K562 (cell line): ENCODE results near the gene SHISAL2A. TPM values are rescaled to one million over a fixed set of nuclear protein-coding genes. Genes with fewer than 3 reads are reported as not detected.

Experiments used
- ATF1 ChIP-seq, 2 experiments: fragments of 450-650 bp in 1 of 2; IDR thresholded peaks; 2 replicates each; pipeline ENCODE4 v1.6.1; 2016; ENCODE audit warnings: missing compliant biosample characterization in 1 of 2, missing genetic modification characterization in 1 of 2
- CBFA2T2 ChIP-seq: fragments of 450-650 bp; conservative IDR thresholded peaks from 2 replicates; pipeline ENCODE4 v1.6.1; 2017; ENCODE audit warnings: mild to moderate bottlenecking
- CHD4 ChIP-seq: fragments of 200-600 bp; sonication (generic); IDR thresholded peaks from 3 replicates; pipeline ENCODE4 v1.6.1; 2012; ENCODE audit warnings: low read depth, mild to moderate bottlenecking, mixed read lengths, low read length, inconsistent platforms; ENCODE audit not compliant: insufficient read depth, insufficient replicate concordance, poor library complexity, severe bottlenecking
- CREB3L1 ChIP-seq: fragments of 450-650 bp; IDR thresholded peaks from 2 replicates; pipeline ENCODE4 v1.6.1; 2014; ENCODE audit warnings: low read depth, mild to moderate bottlenecking, moderate library complexity, borderline replicate concordance
- DMBX1 ChIP-seq: fragments of 250-450 bp; sonication (Bioruptor Pico); IDR thresholded peaks from 2 replicates; pipeline ENCODE4 v1.8.0; 2022; ENCODE audit warnings: inconsistent platforms, mild to moderate bottlenecking, moderate library complexity, borderline replicate concordance
- MBD2 ChIP-seq: sonication (generic); IDR thresholded peaks from 2 replicates; pipeline ENCODE4 v1.6.1; 2016; ENCODE audit warnings: low read depth, borderline replicate concordance
- RBFOX2 ChIP-seq: fragments of 200-400 bp; formaldehyde crosslinking; IDR thresholded peaks from 2 replicates; pipeline ENCODE4 v1.6.1; 2017; ENCODE audit warnings: low read depth, mild to moderate bottlenecking, low read length, moderate library complexity
- RBM25 ChIP-seq: fragments of 200-400 bp; formaldehyde crosslinking; IDR thresholded peaks from 2 replicates; pipeline ENCODE4 v1.6.1; 2018; ENCODE audit warnings: low read length, low read depth, moderate library complexity; ENCODE audit not compliant: severe bottlenecking
- RNF2 ChIP-seq: sonication (generic); IDR thresholded peaks from 2 replicates; pipeline ENCODE4 v1.6.1; 2016
- VEZF1 ChIP-seq: fragments of 200-800 bp; sonication (Bioruptor generic); IDR thresholded peaks from 2 replicates; pipeline ENCODE4 v1.6.1; 2017; ENCODE audit warnings: missing genetic modification characterization, missing compliant biosample characterization
- ZKSCAN8 ChIP-seq: fragments of 200-800 bp; sonication (Bioruptor generic); IDR thresholded peaks from 2 replicates; pipeline ENCODE4 v1.6.1; 2016; ENCODE audit warnings: missing genetic modification characterization, missing compliant biosample characterization
- ZNF280A ChIP-seq: fragments of 450-650 bp; IDR thresholded peaks from 2 replicates; pipeline ENCODE4 v1.6.1; 2018; ENCODE audit warnings: mild to moderate bottlenecking, low read depth; ENCODE audit not compliant: partially characterized antibody
- polyA plus RNA-seq, 8 experiments: library from polyadenylated mRNA; depleted of rRNA in 4 of 8; stranded (reverse) in 5 of 8; unstranded in 3 of 8; fragments of >200 nt; fragmentation: Nextera tagmentation in 2 of 8; fragmentation: Illumina TruSeq in 1 of 8; extraction: Ambion mirVana in 2 of 8; extraction: Trizol in 1 of 8; gene quantifications; 2 replicates each; pipeline versions ENCODE4 v1.2.1 to v1.2.3, GENCODE V29; 2011 to 2014; ENCODE audit warnings: inconsistent platforms in 1 of 8, missing spikeins in 1 of 8
- total RNA-seq, 7 experiments: library from RNA; depleted of rRNA in 6 of 7; stranded (reverse); fragments of >200 nt in 6 of 7; fragmentation: Illumina TruSeq in 2 of 7; extraction: Trizol in 2 of 7; gene quantifications; 2 replicates each; pipeline versions ENCODE4 v1.2.1 to v1.2.3, GENCODE V29; 2011 to 2021; ENCODE audit warnings: low replicate concordance in 1 of 7

SHISAL2A gene
- total and polyA plus RNA-seq, 9 of the 15 experiments (the other 6 are each of a cell fraction or from before 2014, with no cell fraction given), result 0.11 TPM; not detected in 8

- TF ChIP-seq VEZF1 (CRISPR knock-in tag) (peak; percentile 65), ZKSCAN8 (CRISPR knock-in tag) (no peak), CREB3L1 (peak; percentile 80), CBFA2T2 (peak; percentile 71), MBD2 (peak; percentile 65; the same call in 1 of the 2 replicates), DMBX1 (CRISPR knock-in tag) (peak; percentile 40; the same call in 1 of the 2 replicates), ZNF280A (no peak), RBFOX2 (peak; percentile 77), RBM25 (peak; percentile 90), CHD4 (no peak), RNF2 (peak; percentile 85; the same call in 1 of the 2 replicates), ATF1 (CRISPR knock-in tag; IDR thresholded peaks at IDR 0.05) (no peak), ATF1 (tag; IDR thresholded peaks at IDR 0.05) (peak; percentile 93)
Measured at GRCh38 chr1:52702886-52703787, 70.2 kb downstream of the SHISAL2A start (continued).
